ENCODE data around the gene MGAT3. TPM values are rescaled to one million over a fixed set of nuclear protein-coding genes. Genes with fewer than 3 reads are reported as not detected.

The MGAT3 gene
- total and polyA plus RNA-seq, 9 of the 15 experiments (the other 6 are each of a cell fraction or from before 2014, with no cell fraction given), result 0.10 to 11.5 (median 4.6) TPM

- TF ChIP-seq POLR2B (IDR thresholded peaks at IDR 0.05; ENCODE audit: low read depth, partially characterized antibody) (no peak), MTA3 (IDR thresholded peaks at IDR 0.05; ENCODE audit: borderline replicate concordance) (no peak)
Observed at GRCh38 chr22:39475902-39476301, 19.1 kb downstream of the MGAT3 start (continued).

DNA sequence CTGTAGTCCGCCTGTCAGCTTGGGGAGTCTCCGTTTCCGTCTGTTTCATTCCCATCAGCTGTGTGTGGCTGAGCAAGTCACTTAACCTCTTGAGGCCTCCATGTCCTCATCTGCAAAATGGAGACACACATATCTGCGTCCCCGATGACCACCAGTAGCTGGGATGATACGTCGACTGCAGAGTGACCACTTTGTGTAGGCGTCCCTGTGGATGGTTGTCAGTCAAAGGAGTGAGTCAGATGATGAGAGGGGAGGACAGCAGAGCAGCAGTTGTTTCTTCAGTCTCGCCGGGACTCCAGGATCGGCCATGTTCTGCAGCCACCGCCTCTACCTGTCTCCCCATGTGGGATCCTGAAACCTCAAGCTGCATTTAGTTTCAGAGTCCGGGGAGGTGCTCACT, 19.9 kb downstream of the MGAT3 start:
- no TSS peak for BruUV-seq (replicated peaks)
- WGBS (ENCODE audit: insufficient coverage, low coverage, missing lambda C conversion rate), result 56% methylated on average over 6 of the region's 13 CpGs
- Histone ChIP-seq H3K79me2 (ENCODE audit: control insufficient read depth, insufficient read depth, low read length) (peaks cover 31% of the 10 kb centered on the region), H3K36me3 (ENCODE audit: control insufficient read depth, insufficient read depth, low read length) (peaks cover 9% of the 10 kb centered on the region; the same call in 2 of the 3 replicates), H2AFZ (ENCODE audit: low read depth, low read length) (no peak overlapping the region), H3K4me3 (no peak overlapping the region), H3K27ac (ENCODE audit: extremely low read depth, low read depth, low read length) (no peak overlapping the region), H3K4me2 (ENCODE audit: insufficient read depth, low read length) (no peak overlapping the region), H3K9me1 (ENCODE audit: control insufficient read depth, insufficient read depth, low read length) (no peaks in the 10 kb centered on the region), H3K9ac (ENCODE audit: insufficient read depth in 1 of 2, low read depth in 2 of 2, low read length in 2 of 2) (no peak overlapping the region), H4K20me1 (replicated peaks; ENCODE audit: control insufficient read depth, insufficient read depth, low read length) (no peaks in the 10 kb centered on the region), H3K27me3 (ENCODE audit: control insufficient read depth in 2 of 2, insufficient read depth in 2 of 2, low read length in 2 of 2) (no peaks in the 10 kb centered on the region), H3K4me1 (replicated peaks in 1 of 2; ENCODE audit: control insufficient read depth in 2 of 2, insufficient read depth in 2 of 2, low read length in 2 of 2) (peaks cover 32 to 74% of the 10 kb centered on the region in 2 experiments), H3K9me3 (replicated peaks; ENCODE audit: control insufficient read depth, insufficient read depth, low read depth, low read length) (no peaks in the 10 kb centered on the region)
- intact Hi-C loops (cut with micrococcal nuclease), result no loop called here
- peak; percentile 74 for FAIRE-seq
- ATAC-seq, result no peak
- TF ChIP-seq, protein P1, sequence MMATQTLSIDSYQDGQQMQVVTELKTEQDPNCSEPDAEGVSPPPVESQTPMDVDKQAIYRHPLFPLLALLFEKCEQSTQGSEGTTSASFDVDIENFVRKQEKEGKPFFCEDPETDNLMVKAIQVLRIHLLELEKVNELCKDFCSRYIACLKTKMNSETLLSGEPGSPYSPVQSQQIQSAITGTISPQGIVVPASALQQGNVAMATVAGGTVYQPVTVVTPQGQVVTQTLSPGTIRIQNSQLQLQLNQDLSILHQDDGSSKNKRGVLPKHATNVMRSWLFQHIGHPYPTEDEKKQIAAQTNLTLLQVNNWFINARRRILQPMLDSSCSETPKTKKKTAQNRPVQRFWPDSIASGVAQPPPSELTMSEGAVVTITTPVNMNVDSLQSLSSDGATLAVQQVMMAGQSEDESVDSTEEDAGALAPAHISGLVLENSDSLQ (IDR thresholded peaks at IDR 0.05), result peak; percentile 61; the same call in 1 of the 2 replicates
- TF ChIP-seq MEIS2 (IDR thresholded peaks at IDR 0.05; ENCODE audit: partially characterized antibody), result peak; percentile 12
- TF ChIP-seq DMBX1 (CRISPR knock-in tag; IDR thresholded peaks at IDR 0.05; ENCODE audit: borderline replicate concordance), result no peak
- peak; percentile 65 for TF ChIP-seq EGR1 (conservative IDR thresholded peaks at IDR 0.05)
- no peak for TF ChIP-seq ARID4B (CRISPR knock-in tag; IDR thresholded peaks at IDR 0.05)
- no peak for TF ChIP-seq FOXP1 (CRISPR knock-in tag; IDR thresholded peaks at IDR 0.05)
- no peak for TF ChIP-seq HINFP (tag; conservative IDR thresholded peaks at IDR 0.05; ENCODE audit: low read depth)
- no peak for TF ChIP-seq ZBTB17 (CRISPR knock-in tag; IDR thresholded peaks at IDR 0.05)
- in situ Hi-C loops (cut with MboI), result no loop called here
- ChIA-PET POLR2A (interaction anchor here (0.7 to 1.1 kb wide), 3 partner anchors 9 to 43 kb away, joined by 3 read pairs; no protein-coding TSS in a partner anchor), CTCF (ENCODE audit: low intra/inter-chr PET ratio) (no interaction called here)
- no peak for DNase-seq (ENCODE audit: extremely low read depth in 1 of 4, low spot score in 3 of 4)
